ENCODE results near the gene TENT4A.

The TENT4A gene

DNA sequence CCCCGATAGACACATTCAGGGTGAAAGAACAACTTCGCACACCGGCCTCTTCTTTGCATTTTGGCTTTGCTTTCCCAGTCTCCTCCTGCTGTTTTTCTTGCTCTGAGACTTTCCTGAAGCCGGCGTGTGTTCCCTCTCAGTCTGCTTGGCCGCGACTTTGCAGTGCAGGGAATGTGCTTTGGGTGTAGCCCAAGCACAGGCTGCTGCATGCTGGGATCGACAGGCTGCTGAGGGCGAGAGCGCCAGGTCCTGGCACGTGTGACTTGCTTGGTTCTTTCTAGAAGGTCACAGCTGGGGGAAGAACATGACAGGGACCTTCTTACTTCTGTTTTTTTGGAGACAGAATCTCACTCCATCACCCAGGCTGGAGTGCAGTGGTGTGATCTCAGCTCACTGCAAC lies 40.6 kb downstream of the TENT4A start:
- no peaks in the 10 kb centered on the region for H3K27me3 ChIP-seq (ENCODE audit: control insufficient read depth in 1 of 2, insufficient read depth in 1 of 2, low read length in 2 of 2)
- no peak overlapping the region for H2BK15ac ChIP-seq (ENCODE audit: low read depth, poor library complexity, severe bottlenecking)
- no peaks in the 10 kb centered on the region for H3K9me3 ChIP-seq (ENCODE audit: control insufficient read depth, low read length)
- no peak overlapping the region for H2AK5ac ChIP-seq (ENCODE audit: low read length, severe bottlenecking)
- H3K36me3 ChIP-seq (ENCODE audit: control insufficient read depth in 1 of 2, insufficient read depth in 2 of 2, low read depth in 1 of 2, low read length in 2 of 2): peaks cover 74 to 94% of the 10 kb centered on the region in 2 experiments
- no peak overlapping the region for H3K27ac ChIP-seq (ENCODE audit: low read length, poor library complexity, severe bottlenecking)
- no peak overlapping the region for H2BK120ac ChIP-seq (ENCODE audit: low read depth, low read length)
- H3K4me3 ChIP-seq (ENCODE audit: insufficient read depth in 1 of 2, low read depth in 1 of 2, low read length in 2 of 2): no peak overlapping the region
- no peak overlapping the region for H4K8ac ChIP-seq (ENCODE audit: low read length)
- no peak overlapping the region for H2BK12ac ChIP-seq (ENCODE audit: low read length in 2 of 2)
- H3K9ac ChIP-seq (ENCODE audit: low read length): no peak overlapping the region
- no peak overlapping the region for H3K4me2 ChIP-seq (ENCODE audit: low read length, poor library complexity, severe bottlenecking)
- no peak overlapping the region for H3K4ac ChIP-seq (ENCODE audit: low read depth in 1 of 2, low read length in 2 of 2)
- H3K23ac ChIP-seq (ENCODE audit: low read length in 2 of 2): no peak overlapping the region
- no peak overlapping the region for H3K14ac ChIP-seq (ENCODE audit: low read length in 2 of 2)
- WGBS: 99% methylated on average over 11 of the region's 11 CpGs
- no peak for DNase-seq
- no peak overlapping the region for H4K91ac ChIP-seq (ENCODE audit: low read length)
- no peak overlapping the region for H2AFZ ChIP-seq (ENCODE audit: low read depth, low read length)
- H2BK5ac ChIP-seq (ENCODE audit: low read depth, low read length, poor library complexity, severe bottlenecking): no peak overlapping the region
- H3K4me1 ChIP-seq (ENCODE audit: control insufficient read depth, insufficient read depth, low read depth, low read length): peaks cover 6% of the 10 kb centered on the region
- no peak overlapping the region for H3K18ac ChIP-seq (ENCODE audit: low read depth in 1 of 2, low read length in 2 of 2)
- H3K79me1 ChIP-seq (replicated peaks; ENCODE audit: low read length, poor library complexity, severe bottlenecking): peaks cover 47% of the 10 kb centered on the region

DNA sequence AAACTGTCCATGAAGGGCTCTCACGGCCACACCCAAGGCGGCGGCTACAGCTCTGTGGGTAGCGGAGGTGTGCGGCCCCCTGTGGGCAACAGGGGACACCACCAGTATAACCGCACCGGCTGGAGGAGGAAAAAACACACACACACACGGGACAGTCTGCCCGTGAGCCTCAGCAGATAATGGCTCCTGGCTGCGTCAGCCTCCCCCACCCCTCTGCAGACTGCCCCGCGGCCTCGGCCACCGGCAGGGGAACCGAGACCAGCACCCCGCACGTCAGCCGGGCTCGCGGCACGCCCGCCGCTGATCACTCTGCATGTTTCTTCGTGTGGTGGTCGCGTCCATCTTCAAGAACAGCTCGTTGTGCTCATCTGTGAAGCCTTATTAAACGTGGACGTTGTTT lies 41.5 kb downstream of the TENT4A start:
- Histone ChIP-seq H3K14ac (ENCODE audit: low read length in 2 of 2) (no peak overlapping the region), H3K27ac (ENCODE audit: low read length, poor library complexity, severe bottlenecking) (no peak overlapping the region), H3K23ac (ENCODE audit: low read length in 2 of 2) (no peak overlapping the region), H2AFZ (ENCODE audit: low read depth, low read length) (no peak overlapping the region), H4K8ac (ENCODE audit: low read length) (no peak overlapping the region), H3K4me2 (ENCODE audit: low read length, poor library complexity, severe bottlenecking) (no peak overlapping the region), H2BK120ac (ENCODE audit: low read depth, low read length) (no peak overlapping the region), H3K27me3 (ENCODE audit: control insufficient read depth in 1 of 2, insufficient read depth in 1 of 2, low read length in 2 of 2) (no peaks in the 10 kb centered on the region), H2BK5ac (ENCODE audit: low read depth, low read length, poor library complexity, severe bottlenecking) (no peak overlapping the region), H3K9ac (ENCODE audit: low read length) (no peak overlapping the region), H3K4ac (ENCODE audit: low read depth in 1 of 2, low read length in 2 of 2) (no peak overlapping the region), H2BK12ac (ENCODE audit: low read length in 2 of 2) (no peak overlapping the region), H3K9me3 (ENCODE audit: control insufficient read depth, low read length) (no peaks in the 10 kb centered on the region), H3K79me1 (replicated peaks; ENCODE audit: low read length, poor library complexity, severe bottlenecking) (peaks cover 42% of the 10 kb centered on the region), H3K4me1 (ENCODE audit: control insufficient read depth, insufficient read depth, low read depth, low read length) (peaks cover 11% of the 10 kb centered on the region), H3K36me3 (ENCODE audit: control insufficient read depth in 1 of 2, insufficient read depth in 2 of 2, low read depth in 1 of 2, low read length in 2 of 2) (peaks cover 74 to 93% of the 10 kb centered on the region in 2 experiments), H4K91ac (ENCODE audit: low read length) (no peak overlapping the region), H2AK5ac (ENCODE audit: low read length, severe bottlenecking) (no peak overlapping the region), H3K4me3 (ENCODE audit: insufficient read depth in 1 of 2, low read depth in 1 of 2, low read length in 2 of 2) (no peak overlapping the region), H2BK15ac (ENCODE audit: low read depth, poor library complexity, severe bottlenecking) (no peak overlapping the region), H3K18ac (ENCODE audit: low read depth in 1 of 2, low read length in 2 of 2) (no peak overlapping the region)
- 97% methylated on average over 29 of the region's 29 CpGs for WGBS
- DNase-seq: no peak

DNA sequence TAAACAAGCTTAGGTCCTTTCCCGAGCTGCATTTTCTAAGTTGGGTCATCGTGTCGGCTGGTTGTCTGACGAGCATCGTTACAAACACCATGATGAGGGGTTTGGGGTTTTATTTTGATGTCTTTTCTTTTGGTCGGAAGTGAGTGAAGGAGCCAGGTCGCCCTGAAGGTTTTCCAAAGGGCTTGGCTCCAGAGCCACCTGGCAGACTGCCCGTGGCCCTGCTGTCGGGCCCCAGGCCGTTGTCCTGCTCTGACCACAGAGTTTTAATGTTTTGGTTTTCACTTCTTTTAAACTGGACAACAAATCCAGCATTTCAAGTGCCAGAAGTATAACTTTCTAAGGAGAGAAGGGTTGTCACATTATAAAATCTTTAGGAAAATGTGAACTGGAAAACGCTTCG lies 42.3 kb downstream of the TENT4A start:
- no peak overlapping the region for H3K9ac ChIP-seq (ENCODE audit: low read length)

DNA sequence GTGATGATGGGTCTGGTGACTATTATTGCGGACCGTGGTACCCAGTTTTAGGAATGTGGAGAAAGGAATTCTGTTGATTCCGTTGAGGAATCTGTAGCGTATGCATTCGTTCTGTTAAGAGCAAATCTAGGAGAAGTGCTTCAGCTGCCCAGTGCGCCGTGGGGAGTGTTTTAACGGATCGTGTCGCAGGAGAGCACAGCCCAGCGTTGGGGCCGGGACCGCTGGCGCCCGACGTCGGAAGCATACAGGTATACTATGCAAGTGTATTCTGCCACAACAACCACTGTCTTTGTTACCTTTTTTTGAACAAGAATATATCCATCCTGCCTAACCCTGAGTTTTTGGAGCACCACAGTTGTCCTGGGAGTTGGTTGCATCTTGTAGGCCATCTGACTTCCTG lies 42.7 kb downstream of the TENT4A start:
- H2AK5ac ChIP-seq (ENCODE audit: low read length, severe bottlenecking): no peak overlapping the region
- peaks cover 18% of the 10 kb centered on the region for H3K4me1 ChIP-seq (ENCODE audit: control insufficient read depth, insufficient read depth, low read depth, low read length)
- H3K4me2 ChIP-seq (ENCODE audit: low read length, poor library complexity, severe bottlenecking): no peak overlapping the region
- no peak overlapping the region for H4K8ac ChIP-seq (ENCODE audit: low read length)
- no peak overlapping the region for H4K91ac ChIP-seq (ENCODE audit: low read length)
- no peak overlapping the region for H3K23ac ChIP-seq (ENCODE audit: low read length in 2 of 2)
- no peaks in the 10 kb centered on the region for H3K27me3 ChIP-seq (ENCODE audit: control insufficient read depth in 1 of 2, insufficient read depth in 1 of 2, low read length in 2 of 2)
- no peak overlapping the region for H3K14ac ChIP-seq (ENCODE audit: low read length in 2 of 2)
- H2BK15ac ChIP-seq (ENCODE audit: low read depth, poor library complexity, severe bottlenecking): no peak overlapping the region
- H3K4me3 ChIP-seq (ENCODE audit: insufficient read depth in 1 of 2, low read depth in 1 of 2, low read length in 2 of 2): no peak overlapping the region
- peaks cover 39% of the 10 kb centered on the region for H3K79me1 ChIP-seq (replicated peaks; ENCODE audit: low read length, poor library complexity, severe bottlenecking)
- H3K18ac ChIP-seq (ENCODE audit: low read depth in 1 of 2, low read length in 2 of 2): no peak overlapping the region
- H3K36me3 ChIP-seq (ENCODE audit: control insufficient read depth in 1 of 2, insufficient read depth in 2 of 2, low read depth in 1 of 2, low read length in 2 of 2): peaks cover 69 to 82% of the 10 kb centered on the region in 2 experiments
- no peak for DNase-seq
- H3K27ac ChIP-seq (ENCODE audit: low read length, poor library complexity, severe bottlenecking): no peak overlapping the region
- H2BK12ac ChIP-seq (ENCODE audit: low read length in 2 of 2): no peak overlapping the region
- no peak overlapping the region for H2BK120ac ChIP-seq (ENCODE audit: low read depth, low read length)
- WGBS: 99% methylated on average over 17 of the region's 17 CpGs
- H2BK5ac ChIP-seq (ENCODE audit: low read depth, low read length, poor library complexity, severe bottlenecking): no peak overlapping the region
- H3K9ac ChIP-seq (ENCODE audit: low read length): no peak overlapping the region
- H3K4ac ChIP-seq (ENCODE audit: low read depth in 1 of 2, low read length in 2 of 2): no peak overlapping the region
- no peak overlapping the region for H2AFZ ChIP-seq (ENCODE audit: low read depth, low read length)
- no peaks in the 10 kb centered on the region for H3K9me3 ChIP-seq (ENCODE audit: control insufficient read depth, low read length)

More for the DNA sequence above, 42.3 kb downstream of the TENT4A start:
- no peak overlapping the region for H3K27ac ChIP-seq (ENCODE audit: low read length, poor library complexity, severe bottlenecking)
- H2BK5ac ChIP-seq (ENCODE audit: low read depth, low read length, poor library complexity, severe bottlenecking): no peak overlapping the region
- no peak overlapping the region for H3K14ac ChIP-seq (ENCODE audit: low read length in 2 of 2)
- no peak overlapping the region for H2AK5ac ChIP-seq (ENCODE audit: low read length, severe bottlenecking)
- no peak overlapping the region for H2AFZ ChIP-seq (ENCODE audit: low read depth, low read length)
- H3K4me2 ChIP-seq (ENCODE audit: low read length, poor library complexity, severe bottlenecking): no peak overlapping the region
- no peak overlapping the region for H2BK120ac ChIP-seq (ENCODE audit: low read depth, low read length)
- H2BK12ac ChIP-seq (ENCODE audit: low read length in 2 of 2): no peak overlapping the region
- H3K4ac ChIP-seq (ENCODE audit: low read depth in 1 of 2, low read length in 2 of 2): no peak overlapping the region
- WGBS: 98% methylated on average over 12 of the region's 12 CpGs
- H3K4me1 ChIP-seq (ENCODE audit: control insufficient read depth, insufficient read depth, low read depth, low read length): peaks cover 16% of the 10 kb centered on the region
- H3K18ac ChIP-seq (ENCODE audit: low read depth in 1 of 2, low read length in 2 of 2): no peak overlapping the region
- no peak overlapping the region for H4K8ac ChIP-seq (ENCODE audit: low read length)
- DNase-seq: no peak
- H2BK15ac ChIP-seq (ENCODE audit: low read depth, poor library complexity, severe bottlenecking): no peak overlapping the region
- peaks cover 40% of the 10 kb centered on the region for H3K79me1 ChIP-seq (replicated peaks; ENCODE audit: low read length, poor library complexity, severe bottlenecking)
- no peak overlapping the region for H3K23ac ChIP-seq (ENCODE audit: low read length in 2 of 2)
- no peak overlapping the region for H4K91ac ChIP-seq (ENCODE audit: low read length)
- peaks cover 72 to 86% of the 10 kb centered on the region in 2 experiments for H3K36me3 ChIP-seq (ENCODE audit: control insufficient read depth in 1 of 2, insufficient read depth in 2 of 2, low read depth in 1 of 2, low read length in 2 of 2)
- H3K9me3 ChIP-seq (ENCODE audit: control insufficient read depth, low read length): no peaks in the 10 kb centered on the region
- H3K27me3 ChIP-seq (ENCODE audit: control insufficient read depth in 1 of 2, insufficient read depth in 1 of 2, low read length in 2 of 2): no peaks in the 10 kb centered on the region
- no peak overlapping the region for H3K4me3 ChIP-seq (ENCODE audit: insufficient read depth in 1 of 2, low read depth in 1 of 2, low read length in 2 of 2)
